ENCODE measurements around the gene NOSIP. TPM values are rescaled to one million over a fixed set of nuclear protein-coding genes. Genes with fewer than 3 reads are reported as not detected.

The NOSIP gene
- total RNA-seq, 1 donor from 2014 or later = 64.8 TPM

DNA sequence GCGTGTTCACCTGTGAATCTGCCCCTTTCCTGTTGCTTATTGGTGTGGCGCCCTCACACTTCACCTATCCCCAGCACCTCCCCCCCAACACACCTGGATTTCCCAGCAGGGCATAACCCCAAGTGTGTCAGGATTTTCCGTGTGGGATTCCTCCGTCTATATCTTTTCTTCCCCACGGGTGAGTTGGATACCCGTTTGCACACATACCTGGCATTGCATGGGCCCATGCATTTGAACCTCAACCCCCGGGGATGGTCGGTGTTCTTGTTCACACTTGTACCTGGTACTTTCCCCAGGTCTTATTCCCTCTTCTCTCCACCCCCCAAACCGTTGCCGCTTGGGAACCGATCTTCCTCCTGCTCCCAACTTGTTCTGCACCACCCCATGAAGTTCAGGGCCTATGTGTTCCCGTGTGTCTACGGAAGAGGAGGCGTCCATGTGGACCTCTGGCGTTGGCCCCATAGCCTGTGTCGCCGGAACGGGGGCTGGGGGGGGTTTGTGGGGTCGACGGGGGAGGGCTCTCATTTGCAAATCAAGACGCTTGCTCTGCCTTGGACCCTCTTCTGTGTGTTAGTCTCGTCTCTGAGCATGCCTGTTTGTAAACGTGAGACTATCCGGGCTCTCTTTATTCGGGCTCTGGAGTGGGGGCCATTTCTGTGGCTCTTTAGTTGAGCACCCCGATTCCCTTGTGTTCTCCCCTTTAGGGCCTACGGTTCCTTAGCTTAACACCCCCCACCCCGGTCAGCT lies 12.3 kb upstream of the NOSIP start:
- Mint-ChIP-seq H3K36me3 (ENCODE audit: low read depth) (peaks cover 22% of the 10 kb centered on the region), H3K27ac (peak overlapping the region; percentile 79), H3K4me1 (ENCODE audit: low read depth) (peaks cover 22% of the 10 kb centered on the region), H3K4me3 (ENCODE audit: low read depth) (peak overlapping the region; percentile 83), H3K9me3 (no peaks in the 10 kb centered on the region), H3K27me3 (ENCODE audit: low read depth) (peaks cover 7% of the 10 kb centered on the region)
- DNase-seq (ENCODE audit: low spot score) = no peak
- intact Hi-C loops (cut with micrococcal nuclease) = loop anchor here (1.0 to 5.0 kb wide), 4 partner anchors 12 to 1335 kb away; partner anchors contain the start of genes CARD8, FUZ, NOSIP and RRAS

- H3K9me3 Mint-ChIP-seq = no peaks in the 10 kb centered on the region
These were observed 11.6 kb upstream of the NOSIP start for GRCh38 chr19:49591731-49592485.

GRCh38 chr19:49590971-49591730 lies 10.8 kb upstream of the NOSIP start, which contains the start of gene PRR12:
PRR12 (plus strand) TSS chr19:49591182; CDS start chr19:49591655, 473 bp downstream.
- DNase-seq (ENCODE audit: low spot score) = peak; percentile 73
- H3K27ac Mint-ChIP-seq = peak within 1 kb of the TSS; percentile 82
- H3K27me3 Mint-ChIP-seq (ENCODE audit: low read depth) = peaks cover 7% of the 10 kb centered on the region
- peak within 1 kb of the TSS; percentile 83 for H3K4me3 Mint-ChIP-seq (ENCODE audit: low read depth)
- intact Hi-C loops (cut with micrococcal nuclease) = loop anchor here (1.0 to 5.0 kb wide), 4 partner anchors 85 to 1334 kb away; partner anchors contain the start of genes AKT1S1, CARD8, FUZ and TBC1D17
- peaks cover 22% of the 10 kb centered on the region for H3K36me3 Mint-ChIP-seq (ENCODE audit: low read depth)
- H3K9me3 Mint-ChIP-seq = no peaks in the 10 kb centered on the region
- H3K4me1 Mint-ChIP-seq (ENCODE audit: low read depth) = peaks cover 22% of the 10 kb centered on the region

More at GRCh38 chr19:49591731-49592485, 11.6 kb upstream of the NOSIP start:
- DNase-seq (ENCODE audit: low spot score) = peak; percentile 46
- H3K4me1 Mint-ChIP-seq (ENCODE audit: low read depth) = peaks cover 22% of the 10 kb centered on the region
- peaks cover 7% of the 10 kb centered on the region for H3K27me3 Mint-ChIP-seq (ENCODE audit: low read depth)
- intact Hi-C loops (cut with micrococcal nuclease) = loop anchor here (1.0 to 5.0 kb wide), 4 partner anchors 84 to 1335 kb away; partner anchors contain the start of genes AKT1S1, CARD8, FUZ and TBC1D17
- peak overlapping the region; percentile 82 for H3K27ac Mint-ChIP-seq
- H3K4me3 Mint-ChIP-seq (ENCODE audit: low read depth) = peak overlapping the region; percentile 83
- H3K36me3 Mint-ChIP-seq (ENCODE audit: low read depth) = peaks cover 22% of the 10 kb centered on the region

- intact Hi-C loops (cut with micrococcal nuclease) = loop anchor here (2.0 to 5.0 kb wide), 3 partner anchors 222 to 1333 kb away; partner anchors contain the start of genes AKT1S1, CARD8, FUZ and TBC1D17
- H3K27me3 Mint-ChIP-seq (ENCODE audit: low read depth) = peaks cover 7% of the 10 kb centered on the region
- peak overlapping the region; percentile 82 for H3K27ac Mint-ChIP-seq
- peak overlapping the region; percentile 83 for H3K4me3 Mint-ChIP-seq (ENCODE audit: low read depth)
- DNase-seq (ENCODE audit: low spot score) = peak; percentile 94
- H3K36me3 Mint-ChIP-seq (ENCODE audit: low read depth) = peaks cover 19% of the 10 kb centered on the region
- H3K9me3 Mint-ChIP-seq = no peaks in the 10 kb centered on the region
- peaks cover 22% of the 10 kb centered on the region for H3K4me1 Mint-ChIP-seq (ENCODE audit: low read depth)
These were observed 10.0 kb upstream of the NOSIP start for GRCh38 chr19:49590071-49590970.

- DNase-seq (ENCODE audit: low spot score) = no peak
- no peaks in the 10 kb centered on the region for H3K9me3 Mint-ChIP-seq
- peaks cover 14% of the 10 kb centered on the region for H3K36me3 Mint-ChIP-seq (ENCODE audit: low read depth)
- H3K4me3 Mint-ChIP-seq (ENCODE audit: low read depth) = no peak overlapping the region
- H3K27me3 Mint-ChIP-seq (ENCODE audit: low read depth) = peaks cover 7% of the 10 kb centered on the region
- H3K4me1 Mint-ChIP-seq (ENCODE audit: low read depth) = peaks cover 22% of the 10 kb centered on the region
- intact Hi-C loops (cut with micrococcal nuclease) = no loop called here
- no peak overlapping the region for H3K27ac Mint-ChIP-seq
These were observed 9.1 kb upstream of the NOSIP start for GRCh38 chr19:49589502-49589905.

DNA sequence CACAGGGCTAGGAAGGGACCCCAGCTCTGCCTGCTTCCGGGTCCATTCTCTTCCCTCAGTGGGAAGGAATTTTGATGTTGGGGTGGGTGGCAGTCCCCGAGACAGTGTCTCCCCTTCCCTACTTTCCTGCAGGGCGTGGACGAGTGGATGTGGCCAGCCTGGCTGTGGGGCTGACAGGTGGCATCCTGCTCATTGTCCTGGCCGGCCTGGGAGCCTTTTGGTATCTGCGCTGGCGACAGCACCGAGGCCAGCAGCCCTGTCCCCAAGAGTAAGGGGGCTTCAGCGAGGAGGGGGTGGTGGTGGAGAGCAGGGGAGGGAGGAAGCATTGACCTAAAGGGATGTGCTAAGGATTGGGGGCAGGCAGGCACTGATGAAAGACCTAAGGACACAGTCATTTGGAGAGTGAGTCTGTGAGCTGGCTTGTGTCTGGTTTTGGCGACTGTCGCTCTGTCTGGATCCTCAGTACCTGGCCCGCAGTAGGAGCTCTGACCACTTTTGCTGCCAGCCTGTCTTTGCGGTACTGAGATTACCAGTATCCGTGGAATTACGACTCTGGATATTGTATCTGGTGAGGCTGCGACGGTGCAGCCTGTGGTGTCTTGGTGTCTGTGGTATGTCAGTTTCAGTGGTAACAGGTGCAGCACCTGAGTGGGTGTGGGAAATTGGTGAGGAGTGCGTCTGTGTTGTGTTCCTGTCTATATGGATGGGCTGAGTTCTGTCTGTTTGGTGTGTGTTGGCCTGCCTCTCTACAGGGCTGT lies 8.2 kb upstream of the NOSIP start:
- H3K4me3 Mint-ChIP-seq (ENCODE audit: low read depth) = no peak overlapping the region
- H3K27me3 Mint-ChIP-seq (ENCODE audit: low read depth) = peaks cover 7% of the 10 kb centered on the region
- H3K27ac Mint-ChIP-seq = no peak overlapping the region
- H3K36me3 Mint-ChIP-seq (ENCODE audit: low read depth) = peaks cover 4% of the 10 kb centered on the region
- intact Hi-C loops (cut with micrococcal nuclease) = no loop called here
- DNase-seq (ENCODE audit: low spot score) = no peak
- no peaks in the 10 kb centered on the region for H3K9me3 Mint-ChIP-seq
- peaks cover 15% of the 10 kb centered on the region for H3K4me1 Mint-ChIP-seq (ENCODE audit: low read depth)

GRCh38 chr19:49587227-49587626 lies 6.9 kb upstream of the NOSIP start:
- Mint-ChIP-seq H3K36me3 (ENCODE audit: low read depth) (no peaks in the 10 kb centered on the region), H3K27ac (no peak overlapping the region), H3K27me3 (ENCODE audit: low read depth) (peaks cover 7% of the 10 kb centered on the region), H3K4me3 (ENCODE audit: low read depth) (no peak overlapping the region), H3K9me3 (no peaks in the 10 kb centered on the region), H3K4me1 (ENCODE audit: low read depth) (peaks cover 10% of the 10 kb centered on the region)
- no peak for DNase-seq (ENCODE audit: low spot score)
- intact Hi-C loops (cut with micrococcal nuclease) = no loop called here

DNA sequence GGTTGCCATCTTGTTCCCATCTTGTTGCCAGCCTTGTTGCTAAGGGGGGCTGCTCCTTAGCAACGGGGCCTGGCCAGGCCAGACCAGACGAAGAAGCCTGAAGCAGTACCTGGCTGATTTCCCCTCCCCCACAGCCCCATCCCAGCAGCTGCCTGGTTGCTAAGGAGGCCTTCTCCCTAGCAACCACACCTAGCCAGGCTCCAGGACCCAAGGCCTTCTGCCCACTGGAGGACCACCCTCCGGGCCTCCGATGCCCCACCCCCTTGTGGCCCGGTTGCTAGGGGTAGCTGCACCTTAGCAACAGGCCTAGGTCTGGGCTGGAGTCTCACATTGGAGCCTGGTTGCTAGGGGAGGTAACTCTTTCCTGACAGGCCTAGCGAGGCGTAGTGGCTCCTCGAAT lies 4.7 kb upstream of the NOSIP start:
- no peaks in the 10 kb centered on the region for H3K9me3 Mint-ChIP-seq
- no peak for DNase-seq (ENCODE audit: low spot score)
- intact Hi-C loops (cut with micrococcal nuclease) = no loop called here
- H3K36me3 Mint-ChIP-seq (ENCODE audit: low read depth) = peaks cover 3% of the 10 kb centered on the region
- no peak overlapping the region for H3K4me3 Mint-ChIP-seq (ENCODE audit: low read depth)
- peaks cover 14% of the 10 kb centered on the region for H3K4me1 Mint-ChIP-seq (ENCODE audit: low read depth)
- peaks cover 7% of the 10 kb centered on the region for H3K27me3 Mint-ChIP-seq (ENCODE audit: low read depth)
- H3K27ac Mint-ChIP-seq = no peak overlapping the region

- intact Hi-C loops (cut with micrococcal nuclease) = no loop called here
- Mint-ChIP-seq H3K27ac (no peak overlapping the region), H3K36me3 (ENCODE audit: low read depth) (peaks cover 3% of the 10 kb centered on the region), H3K9me3 (no peaks in the 10 kb centered on the region), H3K27me3 (ENCODE audit: low read depth) (peaks cover 2% of the 10 kb centered on the region), H3K4me1 (ENCODE audit: low read depth) (peaks cover 18% of the 10 kb centered on the region), H3K4me3 (ENCODE audit: low read depth) (no peak overlapping the region)
- no peak for DNase-seq (ENCODE audit: low spot score)
These were observed 2.9 kb upstream of the NOSIP start for GRCh38 chr19:49583239-49583638.

DNA sequence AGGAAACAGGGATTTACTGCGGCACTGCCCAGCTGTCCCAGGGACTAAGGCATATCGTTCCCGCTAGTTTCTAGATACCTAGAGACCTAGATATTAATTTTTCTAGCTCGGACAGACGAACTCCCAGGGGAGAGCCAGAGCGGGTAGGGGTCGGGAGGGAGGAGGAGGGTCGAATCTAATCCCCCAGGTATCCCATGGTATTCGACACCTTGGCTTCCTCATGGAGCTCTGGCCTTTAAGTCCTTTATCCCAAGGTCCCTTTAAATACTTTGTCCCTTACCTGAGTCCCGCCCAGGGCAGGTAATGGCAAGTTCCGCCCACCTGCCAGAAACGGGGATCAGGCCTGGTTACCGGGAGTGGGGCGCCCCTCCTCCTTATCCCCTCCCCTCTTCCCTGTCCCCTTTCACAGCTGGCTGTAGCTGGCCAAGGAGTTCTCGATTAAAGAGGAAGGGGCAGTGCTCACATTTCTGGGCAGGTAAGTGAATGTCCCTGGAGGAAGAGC lies 702 bp upstream of the NOSIP start, which contains the start of gene PRRG2:
Gene PRRG2 (plus strand): TSS at position 310 of the 502 bp plus-strand sequence. CDS start 1,904 bp downstream, outside the sequence.
- Mint-ChIP-seq H3K4me1 (ENCODE audit: low read depth) (peaks cover 17% of the 10 kb centered on the region), H3K27ac (peak within 1 kb of the TSS; percentile 87), H3K36me3 (ENCODE audit: low read depth) (peaks cover 4% of the 10 kb centered on the region), H3K27me3 (ENCODE audit: low read depth) (no peaks in the 10 kb centered on the region), H3K9me3 (no peaks in the 10 kb centered on the region), H3K4me3 (ENCODE audit: low read depth) (peak within 1 kb of the TSS; percentile 94)
- no peak for DNase-seq (ENCODE audit: low spot score)
- intact Hi-C loops (cut with micrococcal nuclease) = no loop called here

DNA sequence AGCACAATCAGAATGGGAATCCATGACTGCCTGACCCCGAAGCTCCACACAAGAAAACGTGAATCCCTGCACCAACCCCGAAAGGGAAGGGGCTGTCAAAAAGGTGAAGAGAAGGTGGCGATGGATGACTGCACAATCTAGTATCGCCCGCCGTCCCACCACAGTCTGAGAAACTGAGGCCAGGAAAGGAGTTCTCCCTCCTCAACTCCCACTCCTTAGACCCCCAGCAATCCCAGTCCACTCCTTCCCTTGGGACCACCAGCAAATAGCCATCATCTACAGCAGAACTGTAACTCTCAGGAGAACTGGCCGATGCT lies 451 bp downstream of the NOSIP start:
- H3K27ac Mint-ChIP-seq = peak overlapping the region; percentile 87
- H3K4me1 Mint-ChIP-seq (ENCODE audit: low read depth) = peaks cover 17% of the 10 kb centered on the region
- intact Hi-C loops (cut with micrococcal nuclease) = loop anchor here (1.0 kb wide), 1 partner anchor 13 kb away; no protein-coding TSS in a partner anchor
- no peaks in the 10 kb centered on the region for H3K27me3 Mint-ChIP-seq (ENCODE audit: low read depth)
- peak overlapping the region; percentile 94 for H3K4me3 Mint-ChIP-seq (ENCODE audit: low read depth)
- no peak for DNase-seq (ENCODE audit: low spot score)
- H3K36me3 Mint-ChIP-seq (ENCODE audit: low read depth) = peaks cover 14% of the 10 kb centered on the region
- no peaks in the 10 kb centered on the region for H3K9me3 Mint-ChIP-seq

Data from activated T-helper 2 cell treated with anti-CD3 and anti-CD28 coated beads, Interferon-gamma antibody, Interleukin-2, Interleukin-4, amounts not matched to agents 10 μg/mL and 5 μg/mL and 100 μg/mL, durations not matched to agents 14 hours and 24 hours and 36 hours (primary cell).